Gastroesophageal sphincter (tissue), 4 donors: ENCODE results near the gene NFAT5. TPM values are rescaled to one million over a fixed set of nuclear protein-coding genes. Genes with fewer than 3 reads are reported as not detected.

Experiments
- ATAC-seq: fragments of 150-250 bp; one replicate; pipeline ENCODE4 v1.9.1; 2016; ENCODE audit warnings: mild to moderate bottlenecking, moderate library complexity
- H3K27ac ChIP-seq, 4 donors: fragments of 200-600 bp; sonication (generic) in 3 of 4; 1 replicate in 3 of 4; 2 replicates in 1 of 4; pipeline ENCODE4 v1.5.1; 2016 to 2019
- H3K27me3 ChIP-seq: fragments of 200-600 bp; sonication (generic); one replicate; pipeline ENCODE4 v1.5.1; 2019
- H3K36me3 ChIP-seq, 2 donors: fragments of 200-600 bp; sonication (generic); one replicate each; pipeline ENCODE4 v1.5.1; 2019; ENCODE audit warnings: control low read depth in 1 of 2
- H3K4me1 ChIP-seq, 3 donors: fragments of 200-600 bp; sonication (generic); 1 replicate in 2 of 3; 2 replicates in 1 of 3; pipeline ENCODE4 v1.5.1; 2016 to 2019; ENCODE audit warnings: control low read depth in 2 of 3
- H3K4me3 ChIP-seq, 2 donors: fragments of 200-600 bp; sonication (generic); one replicate each; pipeline ENCODE4 v1.5.1; 2019; ENCODE audit warnings: mild to moderate bottlenecking in 1 of 2, moderate library complexity in 1 of 2
- H3K9me3 ChIP-seq, 3 donors: fragments of 200-600 bp; sonication (generic); one replicate each; pipeline ENCODE4 v1.5.1; 2017 to 2019; ENCODE audit warnings: control low read depth in 2 of 3
- EP300 ChIP-seq: sonication (generic); formaldehyde crosslinking; IDR thresholded peaks from one replicate; pipeline ENCODE4 v1.6.1; 2017; ENCODE audit warnings: antibody characterized with exemption, mild to moderate bottlenecking
- POLR2A ChIP-seq, 2 donors: fragments of 450-650 bp; IDR thresholded peaks; one replicate each; pipeline ENCODE4 v1.6.1; 2017; ENCODE audit warnings: antibody characterized with exemption in 2 of 2, mild to moderate bottlenecking in 2 of 2, moderate library complexity in 1 of 2
- POLR2AphosphoS5 ChIP-seq: sonication (generic); formaldehyde crosslinking; IDR thresholded peaks from one replicate; pipeline ENCODE4 v1.6.1; 2017; ENCODE audit warnings: antibody characterized with exemption
- WGBS, 2 donors: methylation state at CpG; one replicate each; pipeline ENCODE4 v1.1.5; 2018; ENCODE audit warnings: low coverage in 1 of 2; 5-methylcytosine and 5-hydroxymethylcytosine counted together
- total RNA-seq, 4 donors: library from RNA; depleted of rRNA; stranded (reverse); fragments of >200 nt; gene quantifications; one replicate each; pipeline ENCODE4 v1.1.0, GENCODE V29; 2016
- TF ChIP-seq, protein P1 (sequence below), 4 experiments: fragments of 200-600 bp in 2 of 4; fragments of 450-650 bp in 2 of 4; sonication (generic) in 1 of 4; IDR thresholded peaks; one replicate each; pipeline ENCODE4 v1.5.1; 2017 to 2019; ENCODE audit warnings: antibody characterized with exemption in 4 of 4, mild to moderate bottlenecking in 2 of 4, moderate library complexity in 2 of 4

Gene NFAT5
- total RNA-seq, 4 donors from 2014 or later = 43.8 to 79.1 (median 59.5) TPM

DNA sequence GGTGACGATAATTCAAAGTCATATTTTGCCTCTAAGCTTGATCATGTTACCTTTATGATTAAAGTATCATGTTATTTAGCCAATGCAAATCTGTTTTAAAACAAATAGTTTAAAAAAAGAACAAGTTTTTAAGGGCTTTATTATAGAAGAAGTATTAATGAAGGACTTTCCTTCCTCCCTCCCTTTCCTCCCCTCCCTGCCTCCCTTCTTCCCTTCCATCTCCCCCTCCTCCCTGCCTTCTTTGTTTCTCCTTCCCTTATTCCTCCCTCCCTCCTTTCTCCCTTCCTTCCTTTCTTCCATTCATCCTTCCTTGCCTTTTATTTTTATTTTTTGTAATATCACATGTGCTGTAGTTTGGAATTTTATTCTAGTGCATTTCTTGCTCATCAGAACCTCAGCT is 134.1 kb downstream of the NFAT5 start:
- H3K27me3 ChIP-seq = no peaks in the 10 kb centered on the region
- H3K4me1 ChIP-seq = peaks cover 0 to 3% (median 0%) of the 10 kb centered on the region in 3 donors
- peaks cover 0 to 40% of the 10 kb centered on the region in 2 donors for H3K36me3 ChIP-seq
- ATAC-seq = no peak
- WGBS, 2 donors = 83 to 100% methylated on average over 1 of the region's 1 CpG
- no peak overlapping the region for H3K4me3 ChIP-seq
- H3K27ac ChIP-seq = no peak overlapping the region
- no peaks in the 10 kb centered on the region for H3K9me3 ChIP-seq
- TF ChIP-seq POLR2AphosphoS5 (no peak), POLR2A (IDR thresholded peaks at IDR 0.05) (no peak), EP300 (no peak)
- TF ChIP-seq, protein P1, sequence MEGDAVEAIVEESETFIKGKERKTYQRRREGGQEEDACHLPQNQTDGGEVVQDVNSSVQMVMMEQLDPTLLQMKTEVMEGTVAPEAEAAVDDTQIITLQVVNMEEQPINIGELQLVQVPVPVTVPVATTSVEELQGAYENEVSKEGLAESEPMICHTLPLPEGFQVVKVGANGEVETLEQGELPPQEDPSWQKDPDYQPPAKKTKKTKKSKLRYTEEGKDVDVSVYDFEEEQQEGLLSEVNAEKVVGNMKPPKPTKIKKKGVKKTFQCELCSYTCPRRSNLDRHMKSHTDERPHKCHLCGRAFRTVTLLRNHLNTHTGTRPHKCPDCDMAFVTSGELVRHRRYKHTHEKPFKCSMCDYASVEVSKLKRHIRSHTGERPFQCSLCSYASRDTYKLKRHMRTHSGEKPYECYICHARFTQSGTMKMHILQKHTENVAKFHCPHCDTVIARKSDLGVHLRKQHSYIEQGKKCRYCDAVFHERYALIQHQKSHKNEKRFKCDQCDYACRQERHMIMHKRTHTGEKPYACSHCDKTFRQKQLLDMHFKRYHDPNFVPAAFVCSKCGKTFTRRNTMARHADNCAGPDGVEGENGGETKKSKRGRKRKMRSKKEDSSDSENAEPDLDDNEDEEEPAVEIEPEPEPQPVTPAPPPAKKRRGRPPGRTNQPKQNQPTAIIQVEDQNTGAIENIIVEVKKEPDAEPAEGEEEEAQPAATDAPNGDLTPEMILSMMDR (IDR thresholded peaks at IDR 0.05) = no peak

DNA sequence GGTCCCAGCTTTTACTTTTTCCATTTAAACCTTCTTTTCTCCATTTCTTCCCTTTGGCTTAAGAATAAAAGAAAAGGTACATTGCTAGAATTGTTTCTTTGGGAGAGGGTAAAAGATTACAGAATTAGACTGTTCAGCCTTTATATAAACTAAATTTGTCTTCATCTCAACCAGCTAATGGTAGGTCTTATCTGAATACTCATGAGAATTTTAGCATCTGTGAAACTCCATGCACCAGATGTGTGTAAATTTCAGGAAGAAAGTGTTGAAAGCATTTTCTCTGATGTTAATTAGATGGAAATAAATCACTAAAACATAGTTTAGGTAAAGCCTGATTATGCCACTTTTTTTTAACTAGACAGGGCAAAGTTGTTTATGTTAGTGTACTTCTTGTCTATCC is 135.7 kb downstream of the NFAT5 start:
- peaks cover 0 to 24% of the 10 kb centered on the region in 2 donors for H3K36me3 ChIP-seq
- ATAC-seq = no peak

DNA sequence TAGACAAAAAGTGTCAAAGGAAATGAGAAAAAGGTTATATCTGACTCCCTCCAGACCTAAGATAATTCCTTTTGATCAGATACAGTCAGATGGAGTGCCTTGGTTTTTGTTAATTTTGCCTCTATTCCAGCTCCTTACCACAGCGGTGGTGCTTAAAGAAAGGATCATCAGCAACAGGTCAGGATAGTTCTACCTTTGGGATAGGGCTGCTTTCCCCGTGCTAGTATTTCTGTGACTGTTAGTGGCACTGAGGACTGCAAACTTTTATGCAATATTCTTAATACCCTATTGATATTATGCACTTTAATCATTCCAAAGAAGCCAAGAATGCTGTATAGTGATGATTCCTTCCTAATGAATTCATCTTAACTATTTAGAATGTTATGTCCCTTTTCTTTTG is 136.1 kb downstream of the NFAT5 start:
- Histone ChIP-seq H3K27ac (no peak overlapping the region), H3K36me3 (peaks cover 0 to 20% of the 10 kb centered on the region in 2 donors), H3K27me3 (no peaks in the 10 kb centered on the region), H3K9me3 (no peaks in the 10 kb centered on the region), H3K4me1 (peaks cover 0 to 13% (median 4%) of the 10 kb centered on the region in 3 donors), H3K4me3 (no peak overlapping the region)
- TF ChIP-seq EP300 (no peak), POLR2AphosphoS5 (no peak)
- ATAC-seq = no peak
- 57 to 100% methylated on average over 1 to 2 of the region's 2 CpGs for WGBS, 2 donors

More for the DNA sequence above, 135.7 kb downstream of the NFAT5 start:
- Histone ChIP-seq H3K4me1 (peaks cover 0 to 10% (median 2%) of the 10 kb centered on the region in 3 donors), H3K4me3 (no peak overlapping the region), H3K9me3 (no peaks in the 10 kb centered on the region), H3K27me3 (no peaks in the 10 kb centered on the region), H3K27ac (no peak overlapping the region)
- TF ChIP-seq POLR2A (IDR thresholded peaks at IDR 0.05) (no peak), POLR2AphosphoS5 (no peak), EP300 (no peak)
- TF ChIP-seq, protein P1 (IDR thresholded peaks at IDR 0.05) = no peak

DNA sequence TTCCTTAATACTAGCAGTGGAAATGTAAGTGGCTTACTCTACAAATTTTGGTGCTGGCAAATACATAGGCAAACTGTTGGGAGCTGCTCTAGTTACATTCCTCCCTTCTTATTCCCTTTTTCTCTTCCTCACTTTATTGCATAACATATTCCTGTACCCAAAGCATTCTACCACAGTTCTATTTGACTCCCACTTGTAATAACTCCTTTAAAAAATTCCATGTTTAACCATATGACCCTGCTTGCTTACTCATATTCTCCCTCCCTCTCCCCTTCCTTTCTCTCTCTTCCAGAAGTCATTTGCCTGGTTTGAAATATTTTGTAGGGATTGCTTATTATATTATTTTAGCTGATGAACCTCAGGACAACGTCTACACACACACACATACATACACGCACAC is 137.9 kb downstream of the NFAT5 start:
- Histone ChIP-seq H3K4me1 (peaks cover 0 to 13% (median 4%) of the 10 kb centered on the region in 3 donors), H3K27me3 (no peaks in the 10 kb centered on the region), H3K27ac (no peak overlapping the region), H3K4me3 (no peak overlapping the region), H3K9me3 (no peaks in the 10 kb centered on the region), H3K36me3 (peaks cover 0 to 26% of the 10 kb centered on the region in 2 donors)
- WGBS, 2 donors = 57 to 80% methylated on average over 1 to 2 of the region's 2 CpGs
- no peak for ATAC-seq
- TF ChIP-seq, protein P1 (IDR thresholded peaks at IDR 0.05) = no peak

DNA sequence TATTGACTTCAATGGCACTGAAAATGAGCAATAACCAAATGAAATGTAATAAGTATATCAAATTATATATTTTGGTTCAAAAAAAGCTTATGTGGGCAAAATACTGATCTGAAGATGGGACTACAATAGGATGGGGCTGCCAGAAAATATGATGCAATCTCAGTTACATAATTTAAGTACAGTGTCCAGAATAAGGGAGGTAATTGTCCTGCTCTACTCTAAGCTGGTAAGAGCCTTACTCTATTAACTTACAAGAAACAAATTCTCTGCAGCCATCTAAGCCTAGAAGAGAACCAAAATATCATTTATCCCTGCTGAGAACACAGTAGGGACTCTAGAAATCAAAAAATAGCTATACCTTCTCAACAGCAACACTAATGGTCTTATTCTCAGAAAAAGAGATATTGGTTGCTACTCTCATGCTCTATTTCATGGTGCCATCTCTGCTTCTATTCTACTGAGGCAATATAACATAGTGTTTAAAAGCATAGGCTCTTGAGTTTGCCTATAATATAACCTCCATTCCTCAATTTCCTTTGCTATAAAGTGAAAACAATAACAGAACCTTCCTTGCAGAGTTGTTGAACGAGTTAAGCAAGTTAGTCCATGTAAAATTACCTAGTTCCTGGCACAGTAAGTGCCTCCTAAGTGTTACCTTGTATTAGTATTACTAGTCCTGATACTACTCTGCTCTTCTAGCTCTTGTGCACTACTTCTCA is 140.6 kb downstream of the NFAT5 start:
- ATAC-seq = peak; percentile 80
- H3K36me3 ChIP-seq = peaks cover 0 to 36% of the 10 kb centered on the region in 2 donors
- 70 to 77% methylated on average over 1 of the region's 1 CpG for WGBS, 2 donors
- H3K9me3 ChIP-seq = no peaks in the 10 kb centered on the region
- no peak overlapping the region for H3K27ac ChIP-seq
- no peak overlapping the region for H3K4me3 ChIP-seq
- H3K4me1 ChIP-seq = peaks cover 0 to 37% (median 4%) of the 10 kb centered on the region in 3 donors
- no peaks in the 10 kb centered on the region for H3K27me3 ChIP-seq
- TF ChIP-seq POLR2A (IDR thresholded peaks at IDR 0.05) = no peak

DNA sequence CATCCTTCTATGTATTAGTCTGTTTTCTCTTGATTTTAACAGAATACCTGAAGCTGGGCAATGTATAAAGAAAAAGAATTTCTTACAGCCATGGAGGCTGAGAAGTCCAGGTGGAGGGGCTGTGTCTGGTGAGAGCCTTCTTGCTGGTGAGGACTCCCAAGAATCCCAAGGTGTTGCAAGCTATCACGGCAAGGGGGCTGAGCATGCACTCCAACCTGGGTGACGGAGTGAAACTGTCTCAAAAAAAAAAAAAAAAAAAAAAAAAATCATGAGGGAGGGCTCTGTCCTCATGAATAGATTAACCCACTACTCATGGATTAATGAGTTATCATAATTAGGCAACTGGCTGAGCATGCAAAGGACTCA is 141.2 kb downstream of the NFAT5 start:
- TF ChIP-seq POLR2A (IDR thresholded peaks at IDR 0.05) (no peak), EP300 (no peak), POLR2AphosphoS5 (no peak)
- TF ChIP-seq, protein P1 (IDR thresholded peaks at IDR 0.05) = no peak
- 76% methylated on average over 2 of the region's 2 CpGs; no CpG with 5 or more reads in 1 of the 2 donors for WGBS, 2 donors
- H3K27ac ChIP-seq = no peak overlapping the region

More for the DNA sequence above, 141.2 kb downstream of the NFAT5 start:
- Histone ChIP-seq H3K4me1 (peaks cover 0 to 40% (median 4%) of the 10 kb centered on the region in 3 donors), H3K9me3 (no peaks in the 10 kb centered on the region), H3K4me3 (no peak overlapping the region), H3K27me3 (no peaks in the 10 kb centered on the region), H3K36me3 (peaks cover 0 to 40% of the 10 kb centered on the region in 2 donors)
- no peak for ATAC-seq
